HG02798 (cell line): ENCODE data around the gene BBS2.

Source experiments
- ATAC-seq: cut with Tn5 transposase; IDR thresholded peaks from one replicate; pipeline ENCODE4 v1.9.1; 2021; ENCODE audit warnings: mild to moderate bottlenecking; ENCODE audit not compliant: unreplicated experiment, poor library complexity

The BBS2 gene

GRCh38 chr16:56438038-56438437, 81.8 kb downstream of the BBS2 start:
- ATAC-seq, result no peak

GRCh38 chr16:56436258-56436657, 83.6 kb downstream of the BBS2 start:
- no peak for ATAC-seq
